GM23338 (cell line): ENCODE measurements around the gene TOMM70. TPM values are rescaled to one million over a fixed set of nuclear protein-coding genes. Genes with fewer than 3 reads are reported as not detected.
"Not testable (repeated sequence)": the region's sequence is repeated elsewhere in the genome, so short reads cannot be mapped to it uniquely, and the experiment has no call there.

Experiments
- ATAC-seq: fragments of 200-7000 bp; cut with Tn5 transposase; 3 replicates; pipeline ENCODE4 v1.9.1; 2020
- DNase-seq: peaks from one replicate; pipeline ENCODE4 v3.0.0-alpha.2; 2015; ENCODE audit warnings: low spot score
- H2AFZ ChIP-seq: fragments of 200-600 bp; sonication (generic); 2 replicates; pipeline ENCODE4 v1.8.0; 2016; ENCODE audit warnings: antibody characterized with exemption, mild to moderate bottlenecking, moderate library complexity
- H3F3A ChIP-seq: fragments of 200-600 bp; sonication (generic); replicated peaks from 2 replicates; pipeline ENCODE4 v1.8.0; 2017; ENCODE audit warnings: antibody characterized with exemption, mixed run types, low read depth
- H3K27ac ChIP-seq: fragments of 200-600 bp; sonication (generic); 2 replicates; pipeline ENCODE4 v1.6.1; 2016; ENCODE audit warnings: low read depth
- H3K27me3 ChIP-seq: fragments of 200-600 bp; sonication (generic); 2 replicates; pipeline ENCODE4 v1.8.0; 2016; ENCODE audit warnings: mild to moderate bottlenecking, mixed run types, moderate library complexity; ENCODE audit not compliant: insufficient read depth
- H3K36me3 ChIP-seq: fragments of 200-600 bp; sonication (generic); 2 replicates; pipeline ENCODE4 v1.8.0; 2016; ENCODE audit warnings: mild to moderate bottlenecking; ENCODE audit not compliant: insufficient read depth
- H3K4me1 ChIP-seq: fragments of 200-600 bp; sonication (generic); 2 replicates; pipeline ENCODE4 v1.8.0; 2016; ENCODE audit warnings: mild to moderate bottlenecking, moderate library complexity; ENCODE audit not compliant: insufficient read depth
- H3K4me2 ChIP-seq: fragments of 200-600 bp; sonication (generic); 2 replicates; pipeline ENCODE4 v1.7.1; 2017; ENCODE audit warnings: mixed run types
- H3K4me3 ChIP-seq: fragments of 200-600 bp; sonication (generic); 2 replicates; pipeline ENCODE4 v1.6.1; 2016; ENCODE audit warnings: mixed run types
- H3K79me2 ChIP-seq: fragments of 200-600 bp; sonication (generic); replicated peaks from 2 replicates; pipeline ENCODE4 v1.8.0; 2017; ENCODE audit warnings: mild to moderate bottlenecking; ENCODE audit not compliant: insufficient read depth
- H3K9me2 ChIP-seq: fragments of 200-600 bp; sonication (generic); 2 replicates; pipeline ENCODE4 v1.8.0; 2017; ENCODE audit not compliant: insufficient read depth
- H4K20me1 ChIP-seq: fragments of 200-600 bp; sonication (generic); replicated peaks from 2 replicates; pipeline ENCODE4 v1.8.0; 2017; ENCODE audit warnings: mild to moderate bottlenecking; ENCODE audit not compliant: insufficient read depth
- H3K27ac Mint-ChIP-seq: 2 replicates; pipeline ENCODE4 v1.8.0; 2020; ENCODE audit warnings: inconsistent platforms, mild to moderate bottlenecking, moderate library complexity, mixed read lengths
- H3K27me3 Mint-ChIP-seq: 3 replicates; pipeline ENCODE4 v1.8.0; 2022; ENCODE audit warnings: low read depth, mild to moderate bottlenecking, moderate library complexity, mixed read lengths, inconsistent platforms; ENCODE audit not compliant: insufficient read depth, poor library complexity
- H3K36me3 Mint-ChIP-seq: 3 replicates; pipeline ENCODE4 v1.8.0; 2021; ENCODE audit warnings: low read depth, mild to moderate bottlenecking, inconsistent platforms, moderate library complexity, mixed read lengths
- H3K4me1 Mint-ChIP-seq: 3 replicates; pipeline ENCODE4 v1.8.0; 2020; ENCODE audit warnings: mild to moderate bottlenecking, inconsistent platforms, mixed read lengths
- H3K4me3 Mint-ChIP-seq: 3 replicates; pipeline ENCODE4 v1.8.0; 2021; ENCODE audit warnings: moderate library complexity, mild to moderate bottlenecking, inconsistent platforms, mixed read lengths
- H3K9me3 Mint-ChIP-seq: 3 replicates; pipeline ENCODE4 v1.8.0; 2020; ENCODE audit warnings: moderate library complexity, mild to moderate bottlenecking, inconsistent platforms, mixed read lengths
- CREB1 ChIP-seq: fragments of 250-450 bp; sonication (Bioruptor Pico); IDR thresholded peaks from 2 replicates; pipeline ENCODE4 v1.5.0; 2020; ENCODE audit warnings: low read depth, mild to moderate bottlenecking, moderate library complexity
- NANOG ChIP-seq: IDR thresholded peaks from 2 replicates; pipeline ENCODE4 v1.6.1; 2016; ENCODE audit warnings: antibody characterized with exemption, borderline replicate concordance
- POLR2AphosphoS5 ChIP-seq: IDR thresholded peaks from 2 replicates; pipeline ENCODE4 v1.6.1; 2016; ENCODE audit warnings: antibody characterized with exemption, low read depth
- STAT1 ChIP-seq: IDR thresholded peaks from one replicate; pipeline ENCODE4 v1.6.1; 2016; ENCODE audit warnings: antibody characterized with exemption; ENCODE audit not compliant: unreplicated experiment
- ZNF114 ChIP-seq: fragments of 250-450 bp; sonication (Bioruptor Pico); IDR thresholded peaks from 2 replicates; pipeline ENCODE4 v1.5.0; 2020; ENCODE audit warnings: mild to moderate bottlenecking, moderate library complexity
- ZNF331 ChIP-seq: fragments of 250-450 bp; sonication (Bioruptor Pico); IDR thresholded peaks from 2 replicates; pipeline ENCODE4 v1.5.0; 2020; ENCODE audit warnings: low read depth, mild to moderate bottlenecking, moderate library complexity
- polyA plus RNA-seq: library from polyadenylated mRNA; unstranded; fragments of >200 nt; fragmentation: Nextera tagmentation; extraction: Ambion mirVana; gene quantifications from 2 replicates; pipeline ENCODE4 v1.2.1, GENCODE V29; 2016
- total RNA-seq: library from RNA; depleted of rRNA; stranded (reverse); fragments of >200 nt; shearing (Covaris generic); gene quantifications from 2 replicates; pipeline ENCODE4 v1.2.3, GENCODE V29; 2014
- TF ChIP-seq, protein P1 (sequence below), 2 experiments: fragments of 200-600 bp in 1 of 2; sonication (generic) in 1 of 2; conservative IDR thresholded peaks; 2 replicates each; pipeline versions ENCODE4 v1.5.1 to v1.6.1; 2016 to 2017; ENCODE audit warnings: antibody characterized with exemption in 2 of 2, low read depth in 2 of 2, mild to moderate bottlenecking in 2 of 2, moderate library complexity in 1 of 2
- TF ChIP-seq, protein P2 (sequence below): IDR thresholded peaks from one replicate; pipeline ENCODE4 v1.6.1; 2018; ENCODE audit warnings: antibody characterized with exemption; ENCODE audit not compliant: unreplicated experiment
- TF ChIP-seq, protein P3 (sequence below): IDR thresholded peaks from 2 replicates; pipeline ENCODE4 v1.6.1; 2016; ENCODE audit warnings: antibody characterized with exemption

TOMM70 gene
- total and polyA plus RNA-seq, 2 experiments from 2014 or later: 29.5 to 66.8 TPM

DNA sequence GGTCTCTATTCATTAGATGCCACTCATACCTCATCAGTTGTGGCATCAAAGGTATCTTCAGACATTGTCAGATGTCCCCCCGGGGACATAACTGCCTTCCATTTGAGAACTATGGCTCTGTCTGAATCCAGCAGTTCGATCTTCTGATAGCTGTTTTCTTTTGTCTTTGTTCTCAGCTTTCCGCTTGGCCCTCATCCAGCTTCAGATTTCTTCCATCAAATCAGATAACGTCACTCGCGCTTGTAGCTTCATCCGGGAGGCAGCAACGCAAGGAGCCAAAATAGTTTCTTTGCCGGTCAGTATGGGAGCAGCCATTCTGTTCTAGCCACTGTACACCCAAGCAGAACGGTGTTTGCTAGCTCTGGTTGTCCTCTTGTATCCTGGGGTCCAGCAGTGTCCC is 62.0 kb downstream of the TOMM70 start:
- DNase-seq: no peak

DNA sequence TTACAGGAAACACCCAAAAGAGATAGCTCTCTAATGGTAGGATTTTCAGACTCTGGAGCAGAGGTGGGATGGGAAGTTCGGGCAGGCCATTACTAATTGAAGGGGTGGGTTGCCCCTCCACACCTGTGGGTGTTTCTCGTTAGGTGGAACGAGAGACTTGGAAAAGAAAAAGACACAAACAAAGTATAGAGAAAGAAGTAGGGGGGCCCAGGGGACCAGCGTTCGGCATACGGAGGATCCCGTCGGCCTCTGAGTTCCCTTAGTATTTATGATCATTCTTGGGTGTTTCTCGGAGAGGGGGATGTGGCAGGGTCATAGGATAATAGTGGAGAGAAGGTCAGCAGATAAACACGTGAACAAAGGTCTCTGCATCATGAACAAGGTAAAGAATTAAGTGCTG is 64.7 kb downstream of the TOMM70 start:
- H3K27me3 ChIP-seq, H4K20me1 ChIP-seq, ATAC-seq, H3K79me2 ChIP-seq, H3K4me3 ChIP-seq, H3K36me3 ChIP-seq, H3F3A ChIP-seq, H3K27me3 Mint-ChIP-seq, H3K4me1 ChIP-seq, DNase-seq, H3K9me3 Mint-ChIP-seq, H3K9me2 ChIP-seq, H3K36me3 Mint-ChIP-seq, H3K4me3 Mint-ChIP-seq: not testable (repeated sequence)
- Histone ChIP-seq H3K27ac (peak overlapping the region; percentile 50; the same call in 1 of the 2 replicates), H3K4me2 (peak overlapping the region; percentile 99), H2AFZ (0 out of 2 replicates have a peak overlapping the region, but pooled peaks have one; percentile 63)
- Mint-ChIP-seq H3K4me1 (peaks cover 13% of the 10 kb centered on the region), H3K27ac (0 out of 2 replicates have a peak overlapping the region, but pooled peaks have one; percentile 29)

More for the DNA sequence above, 62.0 kb downstream of the TOMM70 start:
- Histone ChIP-seq H3K9me2 (no peaks in the 10 kb centered on the region), H3K4me1 (peaks cover 5% of the 10 kb centered on the region; the same call in 1 of the 2 replicates), H3K27ac (no peak overlapping the region), H3K4me3 (no peak overlapping the region), H3F3A (0 out of 2 replicates have a peak, but pooled peaks cover 2% of the 10 kb centered on the region), H3K79me2 (no peaks in the 10 kb centered on the region), H4K20me1 (no peaks in the 10 kb centered on the region; the same call in 1 of the 2 replicates), H3K4me2 (no peak overlapping the region), H3K36me3 (peaks cover 7% of the 10 kb centered on the region), H3K27me3 (peaks cover 1% of the 10 kb centered on the region; the same call in 1 of the 2 replicates), H2AFZ (no peak overlapping the region)
- TF ChIP-seq STAT1 (no peak), ZNF114 (CRISPR knock-in tag) (no peak), CREB1 (CRISPR knock-in tag) (no peak), ZNF331 (no peak), POLR2AphosphoS5 (no peak), NANOG (no peak)
- TF ChIP-seq, protein P1, sequence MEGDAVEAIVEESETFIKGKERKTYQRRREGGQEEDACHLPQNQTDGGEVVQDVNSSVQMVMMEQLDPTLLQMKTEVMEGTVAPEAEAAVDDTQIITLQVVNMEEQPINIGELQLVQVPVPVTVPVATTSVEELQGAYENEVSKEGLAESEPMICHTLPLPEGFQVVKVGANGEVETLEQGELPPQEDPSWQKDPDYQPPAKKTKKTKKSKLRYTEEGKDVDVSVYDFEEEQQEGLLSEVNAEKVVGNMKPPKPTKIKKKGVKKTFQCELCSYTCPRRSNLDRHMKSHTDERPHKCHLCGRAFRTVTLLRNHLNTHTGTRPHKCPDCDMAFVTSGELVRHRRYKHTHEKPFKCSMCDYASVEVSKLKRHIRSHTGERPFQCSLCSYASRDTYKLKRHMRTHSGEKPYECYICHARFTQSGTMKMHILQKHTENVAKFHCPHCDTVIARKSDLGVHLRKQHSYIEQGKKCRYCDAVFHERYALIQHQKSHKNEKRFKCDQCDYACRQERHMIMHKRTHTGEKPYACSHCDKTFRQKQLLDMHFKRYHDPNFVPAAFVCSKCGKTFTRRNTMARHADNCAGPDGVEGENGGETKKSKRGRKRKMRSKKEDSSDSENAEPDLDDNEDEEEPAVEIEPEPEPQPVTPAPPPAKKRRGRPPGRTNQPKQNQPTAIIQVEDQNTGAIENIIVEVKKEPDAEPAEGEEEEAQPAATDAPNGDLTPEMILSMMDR (conservative IDR thresholded peaks at IDR 0.05; ENCODE audit: low read depth in 2 of 2): no peak
- TF ChIP-seq, protein P2, sequence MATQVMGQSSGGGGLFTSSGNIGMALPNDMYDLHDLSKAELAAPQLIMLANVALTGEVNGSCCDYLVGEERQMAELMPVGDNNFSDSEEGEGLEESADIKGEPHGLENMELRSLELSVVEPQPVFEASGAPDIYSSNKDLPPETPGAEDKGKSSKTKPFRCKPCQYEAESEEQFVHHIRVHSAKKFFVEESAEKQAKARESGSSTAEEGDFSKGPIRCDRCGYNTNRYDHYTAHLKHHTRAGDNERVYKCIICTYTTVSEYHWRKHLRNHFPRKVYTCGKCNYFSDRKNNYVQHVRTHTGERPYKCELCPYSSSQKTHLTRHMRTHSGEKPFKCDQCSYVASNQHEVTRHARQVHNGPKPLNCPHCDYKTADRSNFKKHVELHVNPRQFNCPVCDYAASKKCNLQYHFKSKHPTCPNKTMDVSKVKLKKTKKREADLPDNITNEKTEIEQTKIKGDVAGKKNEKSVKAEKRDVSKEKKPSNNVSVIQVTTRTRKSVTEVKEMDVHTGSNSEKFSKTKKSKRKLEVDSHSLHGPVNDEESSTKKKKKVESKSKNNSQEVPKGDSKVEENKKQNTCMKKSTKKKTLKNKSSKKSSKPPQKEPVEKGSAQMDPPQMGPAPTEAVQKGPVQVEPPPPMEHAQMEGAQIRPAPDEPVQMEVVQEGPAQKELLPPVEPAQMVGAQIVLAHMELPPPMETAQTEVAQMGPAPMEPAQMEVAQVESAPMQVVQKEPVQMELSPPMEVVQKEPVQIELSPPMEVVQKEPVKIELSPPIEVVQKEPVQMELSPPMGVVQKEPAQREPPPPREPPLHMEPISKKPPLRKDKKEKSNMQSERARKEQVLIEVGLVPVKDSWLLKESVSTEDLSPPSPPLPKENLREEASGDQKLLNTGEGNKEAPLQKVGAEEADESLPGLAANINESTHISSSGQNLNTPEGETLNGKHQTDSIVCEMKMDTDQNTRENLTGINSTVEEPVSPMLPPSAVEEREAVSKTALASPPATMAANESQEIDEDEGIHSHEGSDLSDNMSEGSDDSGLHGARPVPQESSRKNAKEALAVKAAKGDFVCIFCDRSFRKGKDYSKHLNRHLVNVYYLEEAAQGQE: no peak
- TF ChIP-seq, protein P3, sequence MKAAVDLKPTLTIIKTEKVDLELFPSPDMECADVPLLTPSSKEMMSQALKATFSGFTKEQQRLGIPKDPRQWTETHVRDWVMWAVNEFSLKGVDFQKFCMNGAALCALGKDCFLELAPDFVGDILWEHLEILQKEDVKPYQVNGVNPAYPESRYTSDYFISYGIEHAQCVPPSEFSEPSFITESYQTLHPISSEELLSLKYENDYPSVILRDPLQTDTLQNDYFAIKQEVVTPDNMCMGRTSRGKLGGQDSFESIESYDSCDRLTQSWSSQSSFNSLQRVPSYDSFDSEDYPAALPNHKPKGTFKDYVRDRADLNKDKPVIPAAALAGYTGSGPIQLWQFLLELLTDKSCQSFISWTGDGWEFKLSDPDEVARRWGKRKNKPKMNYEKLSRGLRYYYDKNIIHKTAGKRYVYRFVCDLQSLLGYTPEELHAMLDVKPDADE: no peak
- Mint-ChIP-seq H3K4me1 (peaks cover 12% of the 10 kb centered on the region), H3K9me3 (no peaks in the 10 kb centered on the region), H3K27ac (no peak overlapping the region), H3K27me3 (peaks cover 4% of the 10 kb centered on the region), H3K4me3 (no peak overlapping the region), H3K36me3 (peaks cover 12% of the 10 kb centered on the region)
- no peak for ATAC-seq
